ENCODE measurements around the gene TRIM17.

The TRIM17 gene

DNA sequence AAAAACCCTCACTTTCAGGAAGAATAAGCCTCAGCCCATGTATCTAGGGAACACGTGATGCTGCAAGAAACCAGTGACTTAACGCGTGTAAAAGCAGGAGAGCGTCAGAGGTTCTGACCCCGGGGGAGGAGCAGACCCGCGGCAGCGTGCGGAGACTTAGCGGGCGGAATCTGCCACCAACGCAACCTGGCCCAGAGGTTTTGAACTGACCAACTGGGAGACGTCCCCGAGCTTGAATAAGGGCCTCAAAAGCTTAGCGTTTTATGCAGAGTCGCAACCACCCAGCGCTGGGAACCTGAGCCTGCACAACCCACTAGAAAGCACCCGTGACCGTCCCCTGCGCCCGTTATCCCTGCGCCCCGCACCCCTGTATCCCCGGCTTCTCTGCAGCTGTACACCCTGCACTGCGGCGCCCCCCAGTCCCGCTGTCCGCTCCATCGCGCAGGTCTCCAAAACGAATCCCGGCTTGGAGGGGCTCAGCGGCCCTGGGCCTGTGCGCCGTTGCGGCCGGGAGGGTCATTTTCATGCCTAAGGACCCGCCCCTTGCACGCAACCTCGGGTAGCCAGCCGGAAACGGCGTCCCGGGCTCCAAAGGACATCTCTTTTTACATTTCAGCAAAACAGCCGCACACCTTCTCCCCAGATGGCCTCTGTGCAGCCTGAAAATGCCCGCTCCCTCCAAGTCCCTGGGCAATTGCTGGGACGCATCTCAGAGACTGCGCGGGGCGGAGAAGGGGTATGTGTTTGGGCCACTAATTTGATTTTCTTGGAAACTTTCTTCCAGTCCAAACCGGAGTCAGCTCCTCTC, 29.4 kb upstream of the TRIM17 start:
- no peaks in the 10 kb centered on the region for H4K20me1 ChIP-seq (ENCODE audit: insufficient read depth)
- H3K79me2 ChIP-seq (ENCODE audit: insufficient read depth, low read depth), result no peaks in the 10 kb centered on the region
- H3K27ac ChIP-seq, result no peak overlapping the region
- no peak overlapping the region for H3K9ac ChIP-seq
- no peak overlapping the region for H3K4me2 ChIP-seq
- no peak overlapping the region for H3K4me3 ChIP-seq (IDR thresholded peaks at IDR 0.05; ENCODE audit: insufficient read depth, low read depth, low read length)
- no peaks in the 10 kb centered on the region for H3K27me3 ChIP-seq (ENCODE audit: insufficient read depth, low read depth)
- H2AFZ ChIP-seq (ENCODE audit: low read depth), result no peak overlapping the region
- TF ChIP-seq, protein P1, sequence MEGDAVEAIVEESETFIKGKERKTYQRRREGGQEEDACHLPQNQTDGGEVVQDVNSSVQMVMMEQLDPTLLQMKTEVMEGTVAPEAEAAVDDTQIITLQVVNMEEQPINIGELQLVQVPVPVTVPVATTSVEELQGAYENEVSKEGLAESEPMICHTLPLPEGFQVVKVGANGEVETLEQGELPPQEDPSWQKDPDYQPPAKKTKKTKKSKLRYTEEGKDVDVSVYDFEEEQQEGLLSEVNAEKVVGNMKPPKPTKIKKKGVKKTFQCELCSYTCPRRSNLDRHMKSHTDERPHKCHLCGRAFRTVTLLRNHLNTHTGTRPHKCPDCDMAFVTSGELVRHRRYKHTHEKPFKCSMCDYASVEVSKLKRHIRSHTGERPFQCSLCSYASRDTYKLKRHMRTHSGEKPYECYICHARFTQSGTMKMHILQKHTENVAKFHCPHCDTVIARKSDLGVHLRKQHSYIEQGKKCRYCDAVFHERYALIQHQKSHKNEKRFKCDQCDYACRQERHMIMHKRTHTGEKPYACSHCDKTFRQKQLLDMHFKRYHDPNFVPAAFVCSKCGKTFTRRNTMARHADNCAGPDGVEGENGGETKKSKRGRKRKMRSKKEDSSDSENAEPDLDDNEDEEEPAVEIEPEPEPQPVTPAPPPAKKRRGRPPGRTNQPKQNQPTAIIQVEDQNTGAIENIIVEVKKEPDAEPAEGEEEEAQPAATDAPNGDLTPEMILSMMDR (conservative IDR thresholded peaks at IDR 0.05; ENCODE audit: low read depth, low read length), result no peak
- H3K36me3 ChIP-seq (ENCODE audit: insufficient read depth), result no peaks in the 10 kb centered on the region
- no peaks in the 10 kb centered on the region for H3K4me1 ChIP-seq (ENCODE audit: low read depth, poor library complexity, severe bottlenecking)

GRCh38 chr1:228445490-228445842, 28.8 kb upstream of the TRIM17 start:
- H3K79me2 ChIP-seq (ENCODE audit: insufficient read depth, low read depth), result no peaks in the 10 kb centered on the region
- H4K20me1 ChIP-seq (ENCODE audit: insufficient read depth), result no peaks in the 10 kb centered on the region
- H2AFZ ChIP-seq (ENCODE audit: low read depth), result no peak overlapping the region
- TF ChIP-seq, protein P1 (conservative IDR thresholded peaks at IDR 0.05; ENCODE audit: low read depth, low read length), result no peak
- no peak overlapping the region for H3K4me2 ChIP-seq
- H3K4me3 ChIP-seq (IDR thresholded peaks at IDR 0.05; ENCODE audit: insufficient read depth, low read depth, low read length), result no peak overlapping the region
- H3K27me3 ChIP-seq (ENCODE audit: insufficient read depth, low read depth), result no peaks in the 10 kb centered on the region
- no peak overlapping the region for H3K9ac ChIP-seq
- H3K36me3 ChIP-seq (ENCODE audit: insufficient read depth), result no peaks in the 10 kb centered on the region
- H3K4me1 ChIP-seq (ENCODE audit: low read depth, poor library complexity, severe bottlenecking), result no peaks in the 10 kb centered on the region
- no peak overlapping the region for H3K27ac ChIP-seq

GRCh38 chr1:228443395-228443794, 26.7 kb upstream of the TRIM17 start:
- no peak overlapping the region for H3K4me3 ChIP-seq (IDR thresholded peaks at IDR 0.05; ENCODE audit: insufficient read depth, low read depth, low read length)

GRCh38 chr1:228440761-228441500, 24.3 kb upstream of the TRIM17 start:
- no peaks in the 10 kb centered on the region for H3K27me3 ChIP-seq (ENCODE audit: insufficient read depth, low read depth)
- H3K36me3 ChIP-seq (ENCODE audit: insufficient read depth), result no peaks in the 10 kb centered on the region
- no peaks in the 10 kb centered on the region for H3K79me2 ChIP-seq (ENCODE audit: insufficient read depth, low read depth)
- H3K27ac ChIP-seq, result no peak overlapping the region
- H3K9ac ChIP-seq, result no peak overlapping the region
- H4K20me1 ChIP-seq (ENCODE audit: insufficient read depth), result no peaks in the 10 kb centered on the region
- H3K4me3 ChIP-seq (IDR thresholded peaks at IDR 0.05; ENCODE audit: insufficient read depth, low read depth, low read length), result no peak overlapping the region
- TF ChIP-seq, protein P1 (conservative IDR thresholded peaks at IDR 0.05; ENCODE audit: low read depth, low read length), result no peak
- no peak overlapping the region for H3K4me2 ChIP-seq
- H3K4me1 ChIP-seq (ENCODE audit: low read depth, poor library complexity, severe bottlenecking), result no peaks in the 10 kb centered on the region
- H2AFZ ChIP-seq (ENCODE audit: low read depth), result no peak overlapping the region

More at GRCh38 chr1:228443395-228443794, 26.7 kb upstream of the TRIM17 start:
- H3K9ac ChIP-seq, result no peak overlapping the region
- H3K4me2 ChIP-seq, result no peak overlapping the region
- H4K20me1 ChIP-seq (ENCODE audit: insufficient read depth), result no peaks in the 10 kb centered on the region
- H3K27ac ChIP-seq, result no peak overlapping the region
- H2AFZ ChIP-seq (ENCODE audit: low read depth), result no peak overlapping the region
- no peaks in the 10 kb centered on the region for H3K27me3 ChIP-seq (ENCODE audit: insufficient read depth, low read depth)
- TF ChIP-seq, protein P1 (conservative IDR thresholded peaks at IDR 0.05; ENCODE audit: low read depth, low read length), result no peak
- no peaks in the 10 kb centered on the region for H3K36me3 ChIP-seq (ENCODE audit: insufficient read depth)
- no peaks in the 10 kb centered on the region for H3K79me2 ChIP-seq (ENCODE audit: insufficient read depth, low read depth)
- H3K4me1 ChIP-seq (ENCODE audit: low read depth, poor library complexity, severe bottlenecking), result no peaks in the 10 kb centered on the region

Measured in KMS-11 (cell line).